Epithelial cell of esophagus (primary cell): ENCODE results near the gene BRD2.

ENCODE experiments used
- DNase-seq: peaks from one replicate; pipeline ENCODE4 v3.0.0; 2010; ENCODE audit warnings: low read depth
- H3K4me3 ChIP-seq: 2 replicates; pipeline ENCODE4 v1.5.1; 2011; ENCODE audit warnings: mild to moderate bottlenecking, low read length, control low read depth
- CTCF ChIP-seq: IDR thresholded peaks from 2 replicates; pipeline ENCODE4 v1.5.1; 2011; ENCODE audit warnings: low read depth, mild to moderate bottlenecking, low read length, control low read depth, inconsistent platforms; ENCODE audit not compliant: insufficient read depth; ENCODE audit errors: missing control alignments

Gene BRD2

GRCh38 chr6:33029328-33030184 lies 61.2 kb downstream of the BRD2 start:
- no peak overlapping the region for H3K4me3 ChIP-seq
- no peak for TF ChIP-seq CTCF
- DNase-seq: no peak

DNA sequence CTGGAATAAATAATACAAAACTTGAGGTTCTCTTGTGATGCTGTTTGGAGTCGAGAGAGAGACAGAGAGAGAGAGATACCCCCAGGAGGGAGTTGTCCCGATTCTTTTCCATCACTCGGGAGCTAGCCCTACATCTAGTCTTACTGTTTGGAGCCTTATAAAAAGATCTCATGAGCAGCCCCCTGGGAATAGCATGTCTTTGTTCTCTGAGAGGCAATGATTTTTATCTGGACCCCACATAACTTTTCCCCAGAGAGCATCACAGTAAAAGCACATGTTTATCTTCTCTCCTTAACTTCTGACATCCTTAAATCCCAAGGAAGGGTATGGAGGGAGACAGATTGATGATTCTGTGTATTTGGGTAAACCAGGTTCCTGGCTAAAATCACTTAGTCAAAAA lies 61.9 kb downstream of the BRD2 start:
- no peak for TF ChIP-seq CTCF
- H3K4me3 ChIP-seq: no peak overlapping the region
- no peak for DNase-seq
